Hepatocyte (in vitro differentiated cells): Measurements from ENCODE around the gene DOK5.

Experiments used
- EZH2 ChIP-seq: fragments of 200-600 bp; sonication (generic); IDR thresholded peaks from 2 replicates; pipeline ENCODE4 v1.6.1; 2016; ENCODE audit warnings: antibody characterized with exemption, mild to moderate bottlenecking, borderline replicate concordance
- TF ChIP-seq, protein P1 (sequence below): fragments of 200-600 bp; sonication (generic); IDR thresholded peaks from 2 replicates; pipeline ENCODE4 v1.5.1; 2016; ENCODE audit warnings: antibody characterized with exemption, mild to moderate bottlenecking; ENCODE audit not compliant: poor library complexity

DNA sequence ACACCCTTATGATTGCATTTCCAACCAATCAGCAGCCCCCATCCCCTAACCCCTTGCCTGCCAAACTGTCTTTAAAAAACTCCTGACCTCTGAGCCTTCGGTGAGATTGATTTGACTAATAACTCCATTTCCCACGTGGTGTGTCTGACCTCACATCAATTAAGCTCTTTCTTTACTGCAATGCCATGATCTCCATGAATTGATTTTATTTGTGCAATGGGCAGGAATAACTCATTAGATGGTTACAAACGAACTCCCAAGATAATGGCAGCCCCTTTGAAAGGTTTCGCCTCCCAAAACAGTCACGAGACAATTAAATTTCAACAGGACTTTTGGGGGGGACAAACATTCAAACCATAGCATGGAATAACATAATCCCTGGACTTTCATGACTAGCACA lies 161.2 kb downstream of the DOK5 start:
- TF ChIP-seq, protein P1, sequence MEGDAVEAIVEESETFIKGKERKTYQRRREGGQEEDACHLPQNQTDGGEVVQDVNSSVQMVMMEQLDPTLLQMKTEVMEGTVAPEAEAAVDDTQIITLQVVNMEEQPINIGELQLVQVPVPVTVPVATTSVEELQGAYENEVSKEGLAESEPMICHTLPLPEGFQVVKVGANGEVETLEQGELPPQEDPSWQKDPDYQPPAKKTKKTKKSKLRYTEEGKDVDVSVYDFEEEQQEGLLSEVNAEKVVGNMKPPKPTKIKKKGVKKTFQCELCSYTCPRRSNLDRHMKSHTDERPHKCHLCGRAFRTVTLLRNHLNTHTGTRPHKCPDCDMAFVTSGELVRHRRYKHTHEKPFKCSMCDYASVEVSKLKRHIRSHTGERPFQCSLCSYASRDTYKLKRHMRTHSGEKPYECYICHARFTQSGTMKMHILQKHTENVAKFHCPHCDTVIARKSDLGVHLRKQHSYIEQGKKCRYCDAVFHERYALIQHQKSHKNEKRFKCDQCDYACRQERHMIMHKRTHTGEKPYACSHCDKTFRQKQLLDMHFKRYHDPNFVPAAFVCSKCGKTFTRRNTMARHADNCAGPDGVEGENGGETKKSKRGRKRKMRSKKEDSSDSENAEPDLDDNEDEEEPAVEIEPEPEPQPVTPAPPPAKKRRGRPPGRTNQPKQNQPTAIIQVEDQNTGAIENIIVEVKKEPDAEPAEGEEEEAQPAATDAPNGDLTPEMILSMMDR, result no peak
- TF ChIP-seq EZH2, result no peak
